Adipocyte (in vitro differentiated cells): ENCODE results near the gene ENO2.

ENCODE experiments used
- DNase-seq: peaks from one replicate; pipeline ENCODE4 v3.0.0-alpha.2; 2015; ENCODE audit warnings: low read depth
- H3K27me3 ChIP-seq: replicated peaks from 2 replicates; pipeline ENCODE4 v1.7.0; 2013; ENCODE audit warnings: mild to moderate bottlenecking, low read length, moderate library complexity; ENCODE audit not compliant: control insufficient read depth, insufficient read depth
- H3K36me3 ChIP-seq: 2 replicates; pipeline ENCODE4 v1.7.0; 2013; ENCODE audit warnings: low read length, mild to moderate bottlenecking, moderate library complexity; ENCODE audit not compliant: control insufficient read depth, insufficient read depth, severe bottlenecking
- H3K4me1 ChIP-seq: 2 replicates; pipeline ENCODE4 v1.7.0; 2013; ENCODE audit warnings: mild to moderate bottlenecking, low read length, moderate library complexity; ENCODE audit not compliant: control insufficient read depth, insufficient read depth
- H3K4me3 ChIP-seq: 2 replicates; pipeline ENCODE4 v1.7.0; 2013; ENCODE audit warnings: mild to moderate bottlenecking, low read length, moderate library complexity
- H3K9ac ChIP-seq: 2 replicates; pipeline ENCODE4 v1.7.0; 2013; ENCODE audit warnings: mild to moderate bottlenecking, low read length, moderate library complexity
- H3K9me3 ChIP-seq: 2 replicates; pipeline ENCODE4 v1.7.0; 2013; ENCODE audit warnings: mild to moderate bottlenecking, low read length, moderate library complexity; ENCODE audit not compliant: control insufficient read depth

Gene ENO2

DNA sequence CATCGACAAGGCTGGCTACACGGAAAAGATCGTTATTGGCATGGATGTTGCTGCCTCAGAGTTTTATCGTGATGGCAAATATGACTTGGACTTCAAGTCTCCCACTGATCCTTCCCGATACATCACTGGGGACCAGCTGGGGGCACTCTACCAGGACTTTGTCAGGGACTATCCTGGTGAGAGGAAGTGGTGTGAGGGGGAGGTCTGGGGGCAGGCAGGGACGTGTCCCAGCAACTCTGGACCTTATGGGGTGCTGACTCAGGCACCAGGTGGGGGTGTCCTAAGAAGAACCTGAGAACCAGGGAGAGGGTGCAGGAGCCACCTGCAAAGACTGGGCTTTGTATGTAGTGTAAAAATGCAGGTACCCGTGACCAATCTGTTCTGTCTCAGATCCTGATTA is 5.2 kb downstream of the ENO2 start:
- Histone ChIP-seq H3K27me3 (no peaks in the 10 kb centered on the region), H3K4me1 (peaks cover 6% of the 10 kb centered on the region), H3K9me3 (no peaks in the 10 kb centered on the region), H3K9ac (no peak overlapping the region), H3K4me3 (no peak overlapping the region), H3K36me3 (no peaks in the 10 kb centered on the region)
- DNase-seq: no peak

DNA sequence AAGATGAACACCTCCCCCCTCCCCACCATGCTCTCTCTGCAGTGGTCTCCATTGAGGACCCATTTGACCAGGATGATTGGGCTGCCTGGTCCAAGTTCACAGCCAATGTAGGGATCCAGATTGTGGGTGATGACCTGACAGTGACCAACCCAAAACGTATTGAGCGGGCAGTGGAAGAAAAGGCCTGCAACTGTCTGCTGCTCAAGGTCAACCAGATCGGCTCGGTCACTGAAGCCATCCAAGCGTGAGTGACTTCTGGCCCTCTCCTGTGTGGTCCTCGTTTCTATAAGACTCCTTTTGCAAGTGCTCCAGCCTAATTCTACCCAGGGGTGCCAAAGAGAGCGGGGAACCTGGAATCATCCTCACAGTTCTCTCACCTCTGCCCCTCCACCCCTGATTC is 7.2 kb downstream of the ENO2 start:
- no peak for DNase-seq
- H3K9ac ChIP-seq: no peak overlapping the region
- H3K9me3 ChIP-seq: no peaks in the 10 kb centered on the region
- H3K4me1 ChIP-seq: peaks cover 23% of the 10 kb centered on the region
- no peaks in the 10 kb centered on the region for H3K27me3 ChIP-seq
- no peaks in the 10 kb centered on the region for H3K36me3 ChIP-seq
- H3K4me3 ChIP-seq: no peak overlapping the region

DNA sequence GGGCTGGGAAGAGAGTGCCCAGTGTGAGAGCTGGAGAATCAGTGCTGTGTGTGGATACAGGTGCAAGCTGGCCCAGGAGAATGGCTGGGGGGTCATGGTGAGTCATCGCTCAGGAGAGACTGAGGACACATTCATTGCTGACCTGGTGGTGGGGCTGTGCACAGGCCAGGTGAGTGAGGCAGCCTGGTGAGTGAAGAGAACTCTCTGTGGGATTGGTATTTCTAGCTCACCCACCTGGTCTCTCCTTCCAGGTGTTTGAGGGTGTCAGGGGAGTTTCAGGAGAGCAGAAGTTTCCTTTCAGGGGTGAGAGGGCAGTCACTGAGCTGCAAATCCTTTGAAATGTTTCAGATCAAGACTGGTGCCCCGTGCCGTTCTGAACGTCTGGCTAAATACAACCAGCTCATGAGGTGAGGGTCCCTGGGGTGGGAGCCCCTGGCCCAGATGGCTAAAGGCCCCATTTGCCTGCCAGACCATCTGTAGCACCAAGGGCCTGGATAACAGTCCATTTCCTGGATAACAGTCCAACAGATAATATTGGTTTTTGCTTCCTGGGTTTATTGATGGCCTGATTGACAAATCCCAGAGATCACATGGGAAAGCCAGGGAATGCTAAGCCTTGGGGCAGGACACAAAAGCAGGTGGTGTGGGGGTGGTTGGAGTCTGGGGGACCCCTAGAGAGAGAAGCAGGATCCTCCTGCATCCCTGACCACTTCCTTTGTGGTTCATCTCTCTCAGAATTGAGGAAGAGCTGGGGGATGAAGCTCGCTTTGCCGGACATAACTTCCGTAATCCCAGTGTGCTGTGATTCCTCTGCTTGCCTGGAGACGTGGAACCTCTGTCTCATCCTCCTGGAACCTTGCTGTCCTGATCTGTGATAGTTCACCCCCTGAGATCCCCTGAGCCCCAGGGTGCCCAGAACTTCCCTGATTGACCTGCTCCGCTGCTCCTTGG is 7.9 kb downstream of the ENO2 start:
- Histone ChIP-seq H3K36me3 (no peaks in the 10 kb centered on the region), H3K9me3 (no peaks in the 10 kb centered on the region), H3K27me3 (no peaks in the 10 kb centered on the region), H3K4me3 (no peak overlapping the region), H3K4me1 (peaks cover 30% of the 10 kb centered on the region), H3K9ac (peak overlapping the region; percentile 21)
- no peak for DNase-seq

GRCh38 chr12:6923003-6923732 is 8.8 kb downstream of the ENO2 start:
- Histone ChIP-seq H3K4me1 (peaks cover 30% of the 10 kb centered on the region), H3K36me3 (no peaks in the 10 kb centered on the region), H3K27me3 (no peaks in the 10 kb centered on the region), H3K4me3 (no peak overlapping the region), H3K9me3 (no peaks in the 10 kb centered on the region), H3K9ac (peak overlapping the region; percentile 21)
- DNase-seq: no peak

GRCh38 chr12:6923851-6924250 is 9.5 kb downstream of the ENO2 start:
- Histone ChIP-seq H3K9me3 (no peaks in the 10 kb centered on the region), H3K9ac (peak overlapping the region; percentile 80), H3K4me1 (peaks cover 30% of the 10 kb centered on the region), H3K4me3 (no peak overlapping the region), H3K36me3 (no peaks in the 10 kb centered on the region), H3K27me3 (no peaks in the 10 kb centered on the region)
- DNase-seq: no peak

DNA sequence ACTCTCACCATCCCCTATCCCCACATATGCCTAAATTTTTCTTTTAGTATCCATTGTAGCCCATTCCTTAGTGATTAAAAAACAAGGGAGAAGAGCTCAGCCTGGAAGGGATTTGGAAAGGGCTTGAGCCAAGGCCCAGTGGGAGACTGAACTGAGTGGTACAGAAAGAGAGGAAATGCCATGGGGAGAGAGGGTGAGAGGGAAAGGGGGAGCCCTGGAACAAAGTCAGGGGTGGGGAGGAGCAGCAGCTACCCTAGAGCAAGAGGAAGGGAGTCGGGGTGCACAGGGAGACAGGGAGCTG is 10.8 kb downstream of the ENO2 start:
- Histone ChIP-seq H3K9me3 (no peaks in the 10 kb centered on the region), H3K9ac (peak overlapping the region; percentile 80), H3K4me3 (peak overlapping the region; percentile 80), H3K27me3 (no peaks in the 10 kb centered on the region), H3K36me3 (peaks cover 2% of the 10 kb centered on the region), H3K4me1 (peaks cover 39% of the 10 kb centered on the region)
- DNase-seq: no peak

GRCh38 chr12:6925540-6926279 is 11.3 kb downstream of the ENO2 start:
- Histone ChIP-seq H3K9ac (peak overlapping the region; percentile 80), H3K9me3 (no peaks in the 10 kb centered on the region), H3K36me3 (peaks cover 2% of the 10 kb centered on the region), H3K27me3 (no peaks in the 10 kb centered on the region), H3K4me1 (peaks cover 41% of the 10 kb centered on the region), H3K4me3 (peak overlapping the region; percentile 80)
- DNase-seq: peak; percentile 84

GRCh38 chr12:6927379-6928021 is 13.1 kb downstream of the ENO2 start, which contains the start of gene ATN1:
Gene ATN1, plus strand, starts transcription at chr12:6927959. Its CDS starts 6,043 bp downstream, at chr12:6934002.
- peak; percentile 94 for DNase-seq
- Histone ChIP-seq H3K9me3 (no peaks in the 10 kb centered on the region), H3K9ac (peak within 1 kb of the TSS; percentile 95), H3K36me3 (peaks cover 8% of the 10 kb centered on the region), H3K4me3 (peak within 1 kb of the TSS; percentile 96), H3K27me3 (no peaks in the 10 kb centered on the region), H3K4me1 (peaks cover 52% of the 10 kb centered on the region)

GRCh38 chr12:6928022-6928702 is 13.8 kb downstream of the ENO2 start:
- DNase-seq: peak; percentile 52
- Histone ChIP-seq H3K9ac (peak overlapping the region; percentile 95), H3K4me3 (peak overlapping the region; percentile 96), H3K9me3 (no peaks in the 10 kb centered on the region), H3K36me3 (peaks cover 11% of the 10 kb centered on the region), H3K4me1 (peaks cover 52% of the 10 kb centered on the region), H3K27me3 (no peaks in the 10 kb centered on the region)

DNA sequence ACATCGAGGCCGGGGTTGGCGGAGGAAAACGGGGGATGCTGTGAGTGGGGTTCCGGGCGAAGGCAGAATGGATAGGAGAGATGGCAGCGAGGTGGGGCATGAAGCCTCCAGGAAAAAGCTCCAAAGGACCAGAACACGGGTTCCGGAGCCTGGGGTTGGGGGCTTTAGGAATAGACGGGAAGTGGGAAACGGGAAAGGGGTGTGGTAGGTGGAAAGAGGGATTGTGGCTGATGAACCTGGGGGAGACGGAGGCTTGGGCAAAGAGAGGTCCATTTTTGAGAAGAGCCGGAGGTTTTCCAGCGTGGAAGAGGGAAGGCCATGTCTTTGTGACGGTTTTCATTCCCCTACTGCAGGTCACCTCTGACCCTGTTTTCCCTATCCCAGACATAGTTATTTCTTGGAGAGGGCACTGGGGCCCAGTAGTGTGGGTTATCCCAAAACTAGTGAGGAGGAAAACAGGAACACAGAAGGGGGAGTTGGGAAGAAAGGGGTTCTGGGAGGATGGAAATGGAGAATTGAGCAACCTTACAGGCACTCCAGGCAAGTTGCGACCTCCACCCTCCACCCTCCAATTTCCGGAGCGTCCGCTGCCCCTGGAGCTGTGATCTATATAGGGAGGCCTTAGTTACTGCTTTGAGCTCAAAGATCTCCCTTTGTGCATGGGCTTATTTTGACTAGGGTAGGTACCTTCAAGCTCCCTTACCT is 14.5 kb downstream of the ENO2 start:
- H3K36me3 ChIP-seq: peaks cover 18% of the 10 kb centered on the region
- peak overlapping the region; percentile 96 for H3K4me3 ChIP-seq
- peak; percentile 44 for DNase-seq
- H3K9me3 ChIP-seq: no peaks in the 10 kb centered on the region
- peak overlapping the region; percentile 95 for H3K9ac ChIP-seq
- peaks cover 59% of the 10 kb centered on the region for H3K4me1 ChIP-seq
- H3K27me3 ChIP-seq: no peaks in the 10 kb centered on the region
